ENCODE measurements around the gene FHL1.

FHL1 gene

DNA sequence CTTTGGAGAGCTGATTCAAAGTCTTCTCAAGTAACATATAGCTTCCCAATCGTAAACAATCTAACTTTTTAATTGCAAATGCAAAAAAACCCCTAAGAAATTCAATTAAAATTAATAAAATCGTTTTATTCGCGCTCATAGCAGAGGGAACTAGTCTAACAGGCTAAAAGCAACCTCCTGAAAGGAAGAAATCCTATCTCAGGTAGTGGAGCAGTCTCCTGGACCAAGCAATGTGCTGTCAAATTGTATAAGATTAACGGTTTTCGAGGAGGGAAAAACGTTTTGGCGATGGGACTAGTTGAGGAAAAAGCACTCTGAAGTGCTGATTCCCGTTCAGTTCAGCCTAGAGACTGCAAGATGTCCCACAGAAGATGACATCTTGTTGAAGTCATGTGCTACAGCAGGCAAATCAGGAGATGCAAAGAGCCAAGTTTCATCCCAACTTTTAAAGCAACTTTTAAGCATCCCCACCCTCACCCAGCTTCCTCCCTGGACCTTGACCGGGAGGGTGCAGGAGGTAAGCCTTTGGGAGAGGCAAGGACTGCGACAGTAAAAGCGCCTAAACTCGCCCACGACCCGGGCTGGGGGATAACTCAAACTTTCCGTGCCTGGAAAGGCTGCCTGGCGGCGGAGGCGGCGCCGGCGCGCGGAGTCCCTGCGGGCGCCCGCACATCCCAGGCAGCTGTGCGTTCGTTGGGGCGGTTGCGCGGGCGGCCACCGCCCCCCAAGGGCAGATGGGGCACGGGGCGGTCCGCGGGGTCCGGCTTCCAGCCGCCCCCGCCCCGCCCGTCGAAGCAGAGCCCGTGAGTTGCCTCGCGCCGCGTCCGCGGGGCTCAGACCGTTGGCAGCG is 103.1 kb downstream of the FHL1 start:
- Histone ChIP-seq H3K9ac (ENCODE audit: low read length in 2 of 2) (peak overlapping the region; percentile 48 to 71), H3K9me3 (ENCODE audit: control insufficient read depth in 2 of 2, low read length in 2 of 2) (no peaks in the 10 kb centered on the region), H3K36me3 (ENCODE audit: control insufficient read depth in 2 of 2, insufficient read depth in 2 of 2, low read length in 2 of 2) (no peaks in the 10 kb centered on the region), H3K27me3 (ENCODE audit: control insufficient read depth in 1 of 2, insufficient read depth in 2 of 2, low read length in 2 of 2) (peaks cover 0 to 6% of the 10 kb centered on the region in 2 donors), H3K4me1 (ENCODE audit: control insufficient read depth, insufficient read depth, low read length) (no peaks in the 10 kb centered on the region), H3K4me3 (ENCODE audit: low read length in 2 of 2) (peak overlapping the region; percentile 62 to 76), H3K27ac (ENCODE audit: low read length) (peak overlapping the region; percentile 41)

DNA sequence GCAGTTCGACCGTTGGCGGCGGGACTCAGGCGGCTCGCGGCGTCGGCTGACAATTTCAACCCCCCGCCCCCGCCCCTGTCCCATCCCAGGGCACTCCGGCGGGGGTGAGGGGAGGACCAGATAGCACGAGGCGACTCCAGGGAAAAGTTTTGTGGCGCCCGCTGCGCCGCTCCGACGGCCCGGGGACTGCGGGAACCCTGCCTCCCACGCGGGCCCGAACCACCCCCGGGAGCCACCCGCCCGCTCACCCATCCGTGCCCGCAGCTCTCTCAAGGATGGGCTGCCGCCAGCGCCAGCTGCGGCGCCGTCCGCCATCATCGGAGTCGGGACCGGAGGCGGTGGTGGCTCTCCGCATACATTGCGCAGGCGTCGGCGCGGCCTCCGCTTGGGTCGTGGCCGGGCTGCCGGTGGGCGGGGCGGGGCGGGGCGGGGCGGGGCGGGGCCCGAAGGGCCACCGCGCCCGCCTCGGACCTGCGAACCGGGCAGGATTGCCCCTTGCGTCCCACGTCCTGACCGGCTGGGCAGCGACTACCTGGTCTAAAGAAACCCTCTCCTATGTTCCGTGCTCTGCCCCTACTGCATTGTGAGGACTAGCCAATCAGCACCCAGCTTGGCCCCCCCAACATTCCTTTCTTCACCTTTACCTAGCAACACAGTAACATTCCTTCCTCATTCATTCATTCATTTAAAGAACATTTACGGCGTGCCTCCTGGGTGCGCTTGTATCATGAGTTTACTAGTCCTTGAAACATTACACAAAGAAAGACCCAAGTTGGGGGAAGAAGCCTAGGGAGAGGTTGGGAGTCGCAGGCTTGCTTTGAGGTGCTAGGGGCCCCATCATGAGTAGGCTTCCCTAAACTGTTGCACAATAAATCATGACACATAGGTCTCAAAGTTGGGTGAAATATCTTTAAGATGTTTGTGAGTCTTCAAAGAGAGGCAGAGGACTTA is 104.0 kb downstream of the FHL1 start, which contains the start of gene MAP7D3:
Gene MAP7D3 (minus strand): TSS at position 360 of the 951 bp plus-strand sequence. CDS start 42 bp downstream, at position 318.
- peak within 1 kb of the TSS; percentile 41 for H3K27ac ChIP-seq (ENCODE audit: low read length)
- H3K9me3 ChIP-seq (ENCODE audit: control insufficient read depth in 2 of 2, low read length in 2 of 2) = no peaks in the 10 kb centered on the region
- H3K4me3 ChIP-seq (ENCODE audit: low read length in 2 of 2) = peak within 1 kb of the TSS; percentile 62 to 76
- peaks cover 4% of the 10 kb centered on the region for H3K4me1 ChIP-seq (ENCODE audit: control insufficient read depth, insufficient read depth, low read length)
- H3K27me3 ChIP-seq (ENCODE audit: control insufficient read depth in 1 of 2, insufficient read depth in 2 of 2, low read length in 2 of 2) = peaks cover 0 to 11% of the 10 kb centered on the region in 2 donors
- H3K36me3 ChIP-seq (ENCODE audit: control insufficient read depth in 2 of 2, insufficient read depth in 2 of 2, low read length in 2 of 2) = no peaks in the 10 kb centered on the region
- peak within 1 kb of the TSS; percentile 60 to 71 for H3K9ac ChIP-seq (ENCODE audit: low read length in 2 of 2)

DNA sequence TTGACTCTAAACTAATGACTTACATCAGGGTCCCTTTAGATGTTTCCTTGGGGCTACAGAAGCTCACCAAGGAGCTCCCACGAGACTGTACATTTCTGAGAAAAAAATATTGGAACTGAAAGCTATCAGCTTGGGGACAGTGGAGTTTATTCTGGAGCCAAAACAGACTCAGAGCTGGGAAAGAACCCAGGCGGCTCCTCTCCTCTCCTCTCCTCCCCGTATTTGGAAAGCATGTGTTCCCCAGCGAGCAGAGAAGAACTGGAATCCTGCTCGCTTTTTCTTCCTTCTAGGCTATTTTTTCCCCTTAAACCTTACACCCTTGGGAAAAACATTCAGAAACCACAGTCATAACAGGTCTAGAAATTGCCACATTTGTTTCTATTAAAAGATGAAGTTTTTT is 108.2 kb downstream of the FHL1 start:
- no peaks in the 10 kb centered on the region for H3K9me3 ChIP-seq (ENCODE audit: control insufficient read depth in 2 of 2, low read length in 2 of 2)
- no peaks in the 10 kb centered on the region for H3K36me3 ChIP-seq (ENCODE audit: control insufficient read depth in 2 of 2, insufficient read depth in 2 of 2, low read length in 2 of 2)
- H3K27ac ChIP-seq (ENCODE audit: low read length) = peak overlapping the region; percentile 73
- H3K4me1 ChIP-seq (ENCODE audit: control insufficient read depth, insufficient read depth, low read length) = peaks cover 9% of the 10 kb centered on the region
- H3K4me3 ChIP-seq (ENCODE audit: low read length in 2 of 2) = peak overlapping the region in 1 of 2 donors; percentile 15
- peaks cover 0 to 9% of the 10 kb centered on the region in 2 donors for H3K27me3 ChIP-seq (ENCODE audit: control insufficient read depth in 1 of 2, insufficient read depth in 2 of 2, low read length in 2 of 2)
- H3K9ac ChIP-seq (ENCODE audit: low read length in 2 of 2) = no peak overlapping the region

DNA sequence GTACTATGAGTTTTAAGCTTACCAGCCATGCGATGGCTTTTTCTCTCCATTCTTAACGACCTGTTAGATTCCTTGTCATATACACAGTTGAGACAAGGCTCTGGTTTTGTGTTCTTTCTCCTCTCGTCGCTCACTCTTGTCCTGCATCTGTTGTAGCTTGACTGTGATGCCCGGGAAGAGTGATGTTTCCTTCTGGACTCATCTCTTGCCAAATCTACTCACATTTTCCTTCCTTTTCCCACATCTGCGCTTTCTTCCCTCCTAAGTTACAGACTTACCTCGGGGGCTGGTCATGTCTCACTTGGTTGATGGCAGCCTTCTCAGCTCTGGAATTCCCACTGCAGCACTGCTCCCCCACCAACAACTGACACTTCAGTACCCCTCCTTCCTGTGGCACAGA is 108.7 kb downstream of the FHL1 start:
- H3K9ac ChIP-seq (ENCODE audit: low read length in 2 of 2) = no peak overlapping the region
- peak overlapping the region; percentile 73 for H3K27ac ChIP-seq (ENCODE audit: low read length)
- peaks cover 12% of the 10 kb centered on the region for H3K4me1 ChIP-seq (ENCODE audit: control insufficient read depth, insufficient read depth, low read length)
- H3K36me3 ChIP-seq (ENCODE audit: control insufficient read depth in 2 of 2, insufficient read depth in 2 of 2, low read length in 2 of 2) = no peaks in the 10 kb centered on the region
- no peaks in the 10 kb centered on the region for H3K9me3 ChIP-seq (ENCODE audit: control insufficient read depth in 2 of 2, low read length in 2 of 2)
- peak overlapping the region; percentile 8 to 49 for H3K4me3 ChIP-seq (ENCODE audit: low read length in 2 of 2)
- peaks cover 0 to 9% of the 10 kb centered on the region in 2 donors for H3K27me3 ChIP-seq (ENCODE audit: control insufficient read depth in 1 of 2, insufficient read depth in 2 of 2, low read length in 2 of 2)

DNA sequence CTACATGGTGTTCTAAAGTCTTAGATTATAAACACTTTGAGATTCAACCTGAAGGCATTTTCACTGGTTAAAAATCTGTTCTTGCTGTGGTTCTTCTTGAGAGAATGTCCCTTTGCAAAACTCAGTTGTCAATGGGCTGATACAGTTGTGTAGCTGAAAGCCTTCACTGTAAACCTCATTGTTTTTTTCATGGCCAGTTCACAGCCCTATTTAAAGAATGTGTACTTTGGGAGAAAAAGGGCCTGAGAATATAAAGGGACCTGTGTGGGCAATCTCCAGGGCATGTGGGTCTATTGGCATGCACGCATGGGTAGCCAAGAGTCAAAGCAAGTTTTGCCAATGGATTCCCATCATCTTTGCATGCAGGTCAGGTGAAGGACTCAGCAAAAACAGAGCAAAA is 111.6 kb downstream of the FHL1 start:
- Histone ChIP-seq H3K27ac (ENCODE audit: low read length) (peak overlapping the region; percentile 24), H3K9me3 (ENCODE audit: control insufficient read depth in 2 of 2, low read length in 2 of 2) (no peaks in the 10 kb centered on the region), H3K4me1 (ENCODE audit: control insufficient read depth, insufficient read depth, low read length) (peaks cover 12% of the 10 kb centered on the region), H3K27me3 (ENCODE audit: control insufficient read depth in 1 of 2, insufficient read depth in 2 of 2, low read length in 2 of 2) (peaks cover 0 to 9% of the 10 kb centered on the region in 2 donors), H3K4me3 (ENCODE audit: low read length in 2 of 2) (no peak overlapping the region), H3K9ac (ENCODE audit: low read length in 2 of 2) (no peak overlapping the region), H3K36me3 (ENCODE audit: control insufficient read depth in 2 of 2, insufficient read depth in 2 of 2, low read length in 2 of 2) (no peaks in the 10 kb centered on the region)

DNA sequence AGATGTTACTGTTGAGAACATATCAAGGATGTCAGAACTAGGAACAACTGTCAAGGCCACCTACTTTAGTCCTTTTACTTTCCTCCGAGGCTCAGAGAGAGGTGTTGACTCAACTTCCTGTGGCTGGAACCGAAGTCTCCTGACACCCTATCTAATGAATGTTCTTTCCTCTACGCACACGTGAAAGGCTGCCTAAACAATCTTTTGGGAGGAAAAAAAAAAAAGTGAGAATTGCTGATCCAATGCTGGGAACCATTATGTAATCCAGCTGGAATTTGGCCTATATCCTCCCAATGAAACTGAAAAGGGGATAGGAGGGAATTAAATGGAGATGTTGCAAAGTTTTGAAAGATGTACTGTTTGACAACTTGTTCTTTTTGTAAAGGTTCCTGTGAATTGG is 112.2 kb downstream of the FHL1 start:
- Histone ChIP-seq H3K27ac (ENCODE audit: low read length) (no peak overlapping the region), H3K4me3 (ENCODE audit: low read length in 2 of 2) (no peak overlapping the region), H3K9me3 (ENCODE audit: control insufficient read depth in 2 of 2, low read length in 2 of 2) (no peaks in the 10 kb centered on the region), H3K9ac (ENCODE audit: low read length in 2 of 2) (no peak overlapping the region), H3K27me3 (ENCODE audit: control insufficient read depth in 1 of 2, insufficient read depth in 2 of 2, low read length in 2 of 2) (peaks cover 0 to 6% of the 10 kb centered on the region in 2 donors), H3K36me3 (ENCODE audit: control insufficient read depth in 2 of 2, insufficient read depth in 2 of 2, low read length in 2 of 2) (no peaks in the 10 kb centered on the region), H3K4me1 (ENCODE audit: control insufficient read depth, insufficient read depth, low read length) (peaks cover 12% of the 10 kb centered on the region)

DNA sequence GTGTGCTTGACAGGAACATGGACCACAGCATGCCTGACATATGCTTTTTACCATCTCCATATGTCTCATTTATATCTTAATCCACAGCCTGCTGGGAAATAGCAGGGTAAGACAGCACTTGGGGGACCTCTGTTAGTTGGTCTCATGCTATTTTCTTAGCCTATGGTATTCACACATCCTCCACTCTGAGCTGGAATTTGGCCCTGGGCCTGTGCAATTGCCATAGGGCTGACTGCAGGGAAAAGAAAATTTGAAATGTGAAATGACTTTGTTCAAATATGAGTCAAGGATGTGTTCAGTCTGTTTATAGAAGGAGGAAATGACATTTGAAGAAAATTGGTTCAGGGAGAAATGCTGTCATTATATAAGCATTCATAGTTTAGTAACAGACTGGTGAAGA is 113.4 kb downstream of the FHL1 start:
- Histone ChIP-seq H3K36me3 (ENCODE audit: control insufficient read depth in 2 of 2, insufficient read depth in 2 of 2, low read length in 2 of 2) (no peaks in the 10 kb centered on the region), H3K27ac (ENCODE audit: low read length) (no peak overlapping the region), H3K27me3 (ENCODE audit: control insufficient read depth in 1 of 2, insufficient read depth in 2 of 2, low read length in 2 of 2) (peaks cover 0 to 6% of the 10 kb centered on the region in 2 donors), H3K4me1 (ENCODE audit: control insufficient read depth, insufficient read depth, low read length) (peaks cover 12% of the 10 kb centered on the region), H3K4me3 (ENCODE audit: low read length in 2 of 2) (no peak overlapping the region), H3K9ac (ENCODE audit: low read length in 2 of 2) (no peak overlapping the region), H3K9me3 (ENCODE audit: control insufficient read depth in 2 of 2, low read length in 2 of 2) (no peaks in the 10 kb centered on the region)

Measured in stomach smooth muscle (tissue), 2 donors.